Measurements from ENCODE around the gene MAGI1. TPM values are rescaled to one million over a fixed set of nuclear protein-coding genes. Genes with fewer than 3 reads are reported as not detected.

The MAGI1 gene
- polyA plus RNA-seq, 3 donors, result not detected

GRCh38 chr3:65856907-65857306, 181.8 kb downstream of the MAGI1 start:
- peaks cover 0 to 15% (median 10%) of the 10 kb centered on the region in 7 donors for H3K9me3 Mint-ChIP-seq
- no peaks in the 10 kb centered on the region for H3K4me1 ChIP-seq (ENCODE audit: control insufficient read depth in 1 of 2, insufficient read depth in 2 of 2, low read length in 2 of 2)
- H3K9ac ChIP-seq (ENCODE audit: insufficient read depth, low read length, poor library complexity, severe bottlenecking), result no peak overlapping the region
- no peaks in the 10 kb centered on the region for H3K36me3 ChIP-seq (replicated peaks in 1 of 2; ENCODE audit: control insufficient read depth in 1 of 2, insufficient read depth in 2 of 2, low read length in 2 of 2)
- no peak overlapping the region for H3K4me3 ChIP-seq (replicated peaks in 1 of 3; ENCODE audit: low read depth in 2 of 3, low read length in 3 of 3)
- H3K4me3 Mint-ChIP-seq, result no peak overlapping the region
- WGBS (ENCODE audit: insufficient coverage), result 94% methylated on average over 2 of the region's 2 CpGs
- H3K27ac ChIP-seq (ENCODE audit: low read depth in 1 of 2, low read length in 2 of 2), result no peak overlapping the region
- no peaks in the 10 kb centered on the region for H3K27me3 ChIP-seq (ENCODE audit: control insufficient read depth in 2 of 2, insufficient read depth in 2 of 2, low read length in 2 of 2)
- no peaks in the 10 kb centered on the region for H3K79me2 ChIP-seq (ENCODE audit: insufficient read depth, low read length)
- H2AFZ ChIP-seq (ENCODE audit: insufficient read depth, low read depth, low read length, poor library complexity, severe bottlenecking), result no peak overlapping the region
- H3K4me1 Mint-ChIP-seq, result no peaks in the 10 kb centered on the region
- no peaks in the 10 kb centered on the region for H4K20me1 ChIP-seq (ENCODE audit: insufficient read depth, low read length)
- H3K27ac Mint-ChIP-seq, result no peak overlapping the region
- no peaks in the 10 kb centered on the region for H3K36me3 Mint-ChIP-seq
- intact Hi-C loops (cut with micrococcal nuclease), result no loop called here
- no peak for TF ChIP-seq CTCF (IDR thresholded peaks at IDR 0.05)
- H3K4me2 ChIP-seq (replicated peaks; ENCODE audit: extremely low read depth, low read length, poor library complexity, severe bottlenecking), result no peak overlapping the region
- H3K9me3 ChIP-seq (replicated peaks in 1 of 2; ENCODE audit: control insufficient read depth in 1 of 2, insufficient read depth in 1 of 2, low read length in 2 of 2), result peaks cover 0 to 5% of the 10 kb centered on the region in 2 donors
- H3K27me3 Mint-ChIP-seq (ENCODE audit: low read depth in 3 of 3), result no peaks in the 10 kb centered on the region
- no peak for DNase-seq

- intact Hi-C loops (cut with micrococcal nuclease), result no loop called here
- peaks cover 0 to 2% (median 0%) of the 10 kb centered on the region in 3 donors for H3K27me3 Mint-ChIP-seq (ENCODE audit: low read depth in 3 of 3)
- H3K4me1 Mint-ChIP-seq, result no peaks in the 10 kb centered on the region
- no peak overlapping the region for H3K4me2 ChIP-seq (replicated peaks; ENCODE audit: extremely low read depth, low read length, poor library complexity, severe bottlenecking)
- H3K36me3 Mint-ChIP-seq, result no peaks in the 10 kb centered on the region
- DNase-seq, result no peak
- peak overlapping the region in 1 of 7 donors; percentile 8 for H3K27ac Mint-ChIP-seq
- H3K9me3 ChIP-seq (replicated peaks in 1 of 2; ENCODE audit: control insufficient read depth in 1 of 2, insufficient read depth in 1 of 2, low read length in 2 of 2), result peaks cover 0 to 5% of the 10 kb centered on the region in 2 donors
- no peaks in the 10 kb centered on the region for H3K79me2 ChIP-seq (ENCODE audit: insufficient read depth, low read length)
- no peaks in the 10 kb centered on the region for H3K36me3 ChIP-seq (replicated peaks in 1 of 2; ENCODE audit: control insufficient read depth in 1 of 2, insufficient read depth in 2 of 2, low read length in 2 of 2)
- H3K9me3 Mint-ChIP-seq, result peaks cover 0 to 13% (median 10%) of the 10 kb centered on the region in 7 donors
- no peaks in the 10 kb centered on the region for H3K4me1 ChIP-seq (ENCODE audit: control insufficient read depth in 1 of 2, insufficient read depth in 2 of 2, low read length in 2 of 2)
- no peaks in the 10 kb centered on the region for H4K20me1 ChIP-seq (ENCODE audit: insufficient read depth, low read length)
- H3K4me3 Mint-ChIP-seq, result no peak overlapping the region
- H3K4me3 ChIP-seq (replicated peaks in 1 of 3; ENCODE audit: low read depth in 2 of 3, low read length in 3 of 3), result no peak overlapping the region
- WGBS (ENCODE audit: insufficient coverage), result 100% methylated on average over 2 of the region's 4 CpGs
- no peak overlapping the region for H3K9ac ChIP-seq (ENCODE audit: insufficient read depth, low read length, poor library complexity, severe bottlenecking)
- H3K27ac ChIP-seq (ENCODE audit: low read depth in 1 of 2, low read length in 2 of 2), result no peak overlapping the region
- no peaks in the 10 kb centered on the region for H3K27me3 ChIP-seq (ENCODE audit: control insufficient read depth in 2 of 2, insufficient read depth in 2 of 2, low read length in 2 of 2)
- no peak overlapping the region for H2AFZ ChIP-seq (ENCODE audit: insufficient read depth, low read depth, low read length, poor library complexity, severe bottlenecking)
- TF ChIP-seq CTCF (IDR thresholded peaks at IDR 0.05), result no peak
Measured at GRCh38 chr3:65855370-65856100, 183.2 kb downstream of the MAGI1 start.

Measured in CD14-positive monocyte (primary cell).